ENCODE measurements around the gene ISM1. TPM values are rescaled to one million over a fixed set of nuclear protein-coding genes. Genes with fewer than 3 reads are reported as not detected.

Gene ISM1
- total RNA-seq, 2 donors from 2014 or later = 0.24 to 1.1 TPM

DNA sequence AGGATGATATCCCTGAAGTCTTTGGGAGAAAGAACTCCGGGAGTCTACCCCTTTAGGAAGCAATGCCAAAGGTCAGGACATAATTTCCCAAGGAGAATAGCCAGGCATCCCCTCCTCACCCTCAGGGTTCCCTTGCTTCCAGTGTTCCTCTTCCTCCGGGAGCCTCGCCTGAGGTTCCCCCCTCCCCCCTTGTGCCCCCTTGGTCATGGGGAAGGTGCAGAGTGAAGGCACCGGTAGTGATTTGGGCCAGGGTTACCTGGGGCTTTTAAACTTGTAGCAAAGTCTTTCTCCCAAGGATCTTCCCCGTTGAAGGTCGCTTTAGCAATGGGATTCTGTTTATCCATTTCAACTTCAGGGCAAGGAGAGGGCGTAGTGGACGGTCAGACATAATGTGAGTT is 1.2 kb downstream of the ISM1 start:
- H3K9ac ChIP-seq (ENCODE audit: extremely low read depth, low read length, poor library complexity, severe bottlenecking) = no peak overlapping the region
- H3K4me1 ChIP-seq (ENCODE audit: control insufficient read depth, insufficient read depth, low read length) = no peaks in the 10 kb centered on the region
- H3K9me3 ChIP-seq (ENCODE audit: control insufficient read depth, low read length) = no peaks in the 10 kb centered on the region
- H3K36me3 Mint-ChIP-seq (ENCODE audit: low read depth) = no peaks in the 10 kb centered on the region
- peaks cover 9% of the 10 kb centered on the region for H3K4me1 Mint-ChIP-seq
- H3K27me3 ChIP-seq (ENCODE audit: control insufficient read depth, insufficient read depth, low read length, poor library complexity, severe bottlenecking) = peaks cover 65% of the 10 kb centered on the region
- no peaks in the 10 kb centered on the region for H3K36me3 ChIP-seq (ENCODE audit: control insufficient read depth, insufficient read depth, low read length)
- TF ChIP-seq, protein P1, sequence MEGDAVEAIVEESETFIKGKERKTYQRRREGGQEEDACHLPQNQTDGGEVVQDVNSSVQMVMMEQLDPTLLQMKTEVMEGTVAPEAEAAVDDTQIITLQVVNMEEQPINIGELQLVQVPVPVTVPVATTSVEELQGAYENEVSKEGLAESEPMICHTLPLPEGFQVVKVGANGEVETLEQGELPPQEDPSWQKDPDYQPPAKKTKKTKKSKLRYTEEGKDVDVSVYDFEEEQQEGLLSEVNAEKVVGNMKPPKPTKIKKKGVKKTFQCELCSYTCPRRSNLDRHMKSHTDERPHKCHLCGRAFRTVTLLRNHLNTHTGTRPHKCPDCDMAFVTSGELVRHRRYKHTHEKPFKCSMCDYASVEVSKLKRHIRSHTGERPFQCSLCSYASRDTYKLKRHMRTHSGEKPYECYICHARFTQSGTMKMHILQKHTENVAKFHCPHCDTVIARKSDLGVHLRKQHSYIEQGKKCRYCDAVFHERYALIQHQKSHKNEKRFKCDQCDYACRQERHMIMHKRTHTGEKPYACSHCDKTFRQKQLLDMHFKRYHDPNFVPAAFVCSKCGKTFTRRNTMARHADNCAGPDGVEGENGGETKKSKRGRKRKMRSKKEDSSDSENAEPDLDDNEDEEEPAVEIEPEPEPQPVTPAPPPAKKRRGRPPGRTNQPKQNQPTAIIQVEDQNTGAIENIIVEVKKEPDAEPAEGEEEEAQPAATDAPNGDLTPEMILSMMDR (conservative IDR thresholded peaks at IDR 0.05) = no peak
- H3K27ac ChIP-seq (ENCODE audit: low read depth, low read length) = no peak overlapping the region
- peaks cover 67% of the 10 kb centered on the region for H3K27me3 Mint-ChIP-seq (ENCODE audit: insufficient read depth)
- peaks cover 2% of the 10 kb centered on the region for H3K9me3 Mint-ChIP-seq
- H3K4me3 Mint-ChIP-seq = peak overlapping the region; percentile 66
- peak overlapping the region; percentile 77 for H3K4me3 ChIP-seq (ENCODE audit: low read length)
- no peak overlapping the region for H3K27ac Mint-ChIP-seq
- DNase-seq = peak; percentile 53
- WGBS, 2 experiments (ENCODE audit: insufficient coverage in 1 of 2, insufficient read length in 1 of 2) = 16 to 24% methylated on average over 6 to 8 of the region's 8 CpGs

DNA sequence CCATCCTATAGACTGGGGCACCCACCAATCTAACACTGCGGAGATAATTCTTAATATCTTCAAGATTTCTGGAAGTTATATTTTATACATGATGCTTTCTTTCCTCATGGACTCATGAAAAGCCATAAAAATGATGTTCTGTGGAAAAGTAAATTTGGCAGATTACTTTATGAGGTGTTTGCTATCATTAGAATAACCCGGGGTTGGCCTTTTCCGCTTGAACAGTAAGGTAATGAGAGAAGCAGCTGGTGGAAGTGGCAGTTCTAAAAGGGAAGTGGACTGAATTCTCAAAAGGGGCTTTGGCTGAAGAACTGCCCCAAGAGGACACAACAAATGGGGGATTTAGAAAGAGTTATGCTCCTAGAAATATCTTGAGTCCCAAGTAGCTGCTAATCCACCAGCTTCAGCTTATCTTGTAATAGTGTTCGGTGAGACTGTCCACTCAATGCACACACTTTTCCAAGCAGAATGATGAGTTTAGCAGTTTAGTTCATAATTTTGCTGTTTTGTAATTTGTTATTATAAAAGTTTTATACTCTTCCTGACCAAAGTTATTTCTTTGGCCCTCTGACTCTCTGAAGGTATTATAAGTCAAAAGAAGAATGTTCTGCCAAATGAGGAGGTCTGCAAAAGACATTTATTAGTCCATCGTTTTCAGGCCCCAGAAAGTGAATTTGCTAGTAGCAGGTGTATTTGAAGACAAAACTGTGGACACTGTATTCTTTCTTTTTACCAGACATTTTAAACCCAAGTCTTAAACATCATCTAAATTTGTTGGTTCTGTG is 2.9 kb downstream of the ISM1 start:
- 88 to 89% methylated on average over 3 to 5 of the region's 5 CpGs for WGBS, 2 experiments (ENCODE audit: insufficient coverage in 1 of 2, insufficient read length in 1 of 2)
- TF ChIP-seq, protein P1 (conservative IDR thresholded peaks at IDR 0.05) = no peak
- H3K4me1 ChIP-seq (ENCODE audit: control insufficient read depth, insufficient read depth, low read length) = no peaks in the 10 kb centered on the region
- H3K36me3 ChIP-seq (ENCODE audit: control insufficient read depth, insufficient read depth, low read length) = no peaks in the 10 kb centered on the region
- Mint-ChIP-seq H3K4me1 (peaks cover 9% of the 10 kb centered on the region), H3K27me3 (ENCODE audit: insufficient read depth) (peaks cover 54% of the 10 kb centered on the region), H3K4me3 (no peak overlapping the region), H3K27ac (no peak overlapping the region), H3K9me3 (peaks cover 2% of the 10 kb centered on the region), H3K36me3 (ENCODE audit: low read depth) (no peaks in the 10 kb centered on the region)
- H3K9me3 ChIP-seq (ENCODE audit: control insufficient read depth, low read length) = no peaks in the 10 kb centered on the region
- no peak overlapping the region for H3K9ac ChIP-seq (ENCODE audit: extremely low read depth, low read length, poor library complexity, severe bottlenecking)
- DNase-seq = no peak
- H3K4me3 ChIP-seq (ENCODE audit: low read length) = no peak overlapping the region
- no peak overlapping the region for H3K27ac ChIP-seq (ENCODE audit: low read depth, low read length)
- peaks cover 49% of the 10 kb centered on the region for H3K27me3 ChIP-seq (ENCODE audit: control insufficient read depth, insufficient read depth, low read length, poor library complexity, severe bottlenecking)

DNA sequence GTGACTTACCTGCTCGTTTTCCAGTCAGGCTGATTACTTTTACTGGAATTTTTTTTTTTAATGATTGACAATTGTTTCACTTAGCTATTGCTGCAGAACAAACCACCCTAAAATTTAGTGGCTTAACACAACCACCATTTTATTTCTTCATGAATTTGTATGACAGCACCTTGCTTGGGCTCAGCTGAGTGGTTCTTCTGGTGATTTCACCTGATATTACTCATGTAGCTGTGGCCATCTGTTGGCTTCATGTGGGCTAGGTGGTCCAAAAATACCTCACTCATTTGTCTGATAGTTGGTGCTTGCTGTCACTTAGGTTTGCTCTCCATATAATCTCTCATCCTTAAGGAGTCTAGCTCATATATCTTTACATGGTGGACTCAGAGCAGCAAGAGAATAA is 5.3 kb downstream of the ISM1 start:
- peaks cover 2% of the 10 kb centered on the region for H3K9me3 Mint-ChIP-seq
- H3K4me3 ChIP-seq (ENCODE audit: low read length) = no peak overlapping the region
- no peak overlapping the region for H3K4me3 Mint-ChIP-seq
- H3K27me3 Mint-ChIP-seq (ENCODE audit: insufficient read depth) = peaks cover 36% of the 10 kb centered on the region
- DNase-seq = no peak
- no peak overlapping the region for H3K9ac ChIP-seq (ENCODE audit: extremely low read depth, low read length, poor library complexity, severe bottlenecking)
- H3K4me1 Mint-ChIP-seq = peaks cover 2% of the 10 kb centered on the region
- 94% methylated on average over 1 of the region's 1 CpG; no CpG with 5 or more reads in 1 of the 2 experiments for WGBS, 2 experiments (ENCODE audit: insufficient coverage in 1 of 2, insufficient read length in 1 of 2)
- no peaks in the 10 kb centered on the region for H3K36me3 ChIP-seq (ENCODE audit: control insufficient read depth, insufficient read depth, low read length)
- no peaks in the 10 kb centered on the region for H3K36me3 Mint-ChIP-seq (ENCODE audit: low read depth)
- H3K27ac Mint-ChIP-seq = no peak overlapping the region
- no peak overlapping the region for H3K27ac ChIP-seq (ENCODE audit: low read depth, low read length)
- no peaks in the 10 kb centered on the region for H3K4me1 ChIP-seq (ENCODE audit: control insufficient read depth, insufficient read depth, low read length)
- peaks cover 29% of the 10 kb centered on the region for H3K27me3 ChIP-seq (ENCODE audit: control insufficient read depth, insufficient read depth, low read length, poor library complexity, severe bottlenecking)
- TF ChIP-seq, protein P1 (conservative IDR thresholded peaks at IDR 0.05) = no peak
- H3K9me3 ChIP-seq (ENCODE audit: control insufficient read depth, low read length) = no peaks in the 10 kb centered on the region
